OCI-LY7 (cell line): ENCODE data around the gene FBN1.

Source experiments
- EZH2phosphoT487 ChIP-seq: fragments of 200-600 bp; sonication (generic); IDR thresholded peaks from 2 replicates; pipeline ENCODE4 v1.6.1; 2018; ENCODE audit warnings: low read depth, borderline replicate concordance, mild to moderate bottlenecking, mixed run types, antibody characterized with exemption, low read length, moderate library complexity, mixed read lengths
- TF ChIP-seq, protein P1 (sequence below): fragments of 200-600 bp; sonication (generic); conservative IDR thresholded peaks from 2 replicates; pipeline ENCODE4 v1.5.1; 2014; ENCODE audit warnings: mild to moderate bottlenecking, antibody characterized with exemption, low read length, moderate library complexity, mixed read lengths

DNA sequence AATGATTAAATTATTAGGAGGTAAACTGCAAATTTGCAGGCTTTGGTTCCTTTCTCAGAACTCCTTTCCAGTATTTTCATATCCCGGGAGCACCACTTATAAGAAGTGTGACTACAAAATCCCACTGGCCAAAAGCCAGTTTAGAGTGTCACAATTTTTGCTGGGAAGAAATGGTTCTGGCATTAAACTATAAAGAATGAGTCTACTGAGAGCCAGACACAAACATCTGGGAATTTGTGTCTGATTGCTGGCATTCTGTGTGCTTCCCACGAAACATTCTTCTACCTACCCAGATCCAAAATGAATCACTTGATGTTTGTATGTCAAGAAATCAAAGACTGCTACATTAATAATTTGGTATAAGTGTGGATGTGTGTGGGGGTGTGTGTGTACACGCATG lies 231.5 kb downstream of the FBN1 start:
- TF ChIP-seq, protein P1, sequence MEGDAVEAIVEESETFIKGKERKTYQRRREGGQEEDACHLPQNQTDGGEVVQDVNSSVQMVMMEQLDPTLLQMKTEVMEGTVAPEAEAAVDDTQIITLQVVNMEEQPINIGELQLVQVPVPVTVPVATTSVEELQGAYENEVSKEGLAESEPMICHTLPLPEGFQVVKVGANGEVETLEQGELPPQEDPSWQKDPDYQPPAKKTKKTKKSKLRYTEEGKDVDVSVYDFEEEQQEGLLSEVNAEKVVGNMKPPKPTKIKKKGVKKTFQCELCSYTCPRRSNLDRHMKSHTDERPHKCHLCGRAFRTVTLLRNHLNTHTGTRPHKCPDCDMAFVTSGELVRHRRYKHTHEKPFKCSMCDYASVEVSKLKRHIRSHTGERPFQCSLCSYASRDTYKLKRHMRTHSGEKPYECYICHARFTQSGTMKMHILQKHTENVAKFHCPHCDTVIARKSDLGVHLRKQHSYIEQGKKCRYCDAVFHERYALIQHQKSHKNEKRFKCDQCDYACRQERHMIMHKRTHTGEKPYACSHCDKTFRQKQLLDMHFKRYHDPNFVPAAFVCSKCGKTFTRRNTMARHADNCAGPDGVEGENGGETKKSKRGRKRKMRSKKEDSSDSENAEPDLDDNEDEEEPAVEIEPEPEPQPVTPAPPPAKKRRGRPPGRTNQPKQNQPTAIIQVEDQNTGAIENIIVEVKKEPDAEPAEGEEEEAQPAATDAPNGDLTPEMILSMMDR = no peak
- no peak for TF ChIP-seq EZH2phosphoT487
